Measurements from ENCODE around the gene DUS1L. TPM values are rescaled to one million over a fixed set of nuclear protein-coding genes. Genes with fewer than 3 reads are reported as not detected.

DUS1L gene
- polyA plus RNA-seq, 1 experiment, result 21.4 TPM

- CTCF ChIA-PET, result interaction anchor here (0.5 kb wide), 1 partner anchor 92 kb away, joined by 5 read pairs; no protein-coding TSS in a partner anchor
- Histone ChIP-seq H3K27me3 (ENCODE audit: control insufficient read depth, insufficient read depth, low read length) (no peaks in the 10 kb centered on the region), H3K27ac (ENCODE audit: low read depth, low read length) (no peak overlapping the region), H3K4me3 (ENCODE audit: low read depth, low read length) (peak overlapping the region; percentile 57), H3K9me3 (ENCODE audit: control insufficient read depth, insufficient read depth, low read length) (no peaks in the 10 kb centered on the region; the same call in 1 of the 2 replicates)
- no peak for TF ChIP-seq CTCF (IDR thresholded peaks at IDR 0.05; ENCODE audit: low read depth, low read length)
- no peak for DNase-seq (ENCODE audit: low read depth, low spot score)
- POLR2A ChIA-PET, result interaction anchor here (1.1 kb wide), 1 partner anchor 49 kb away, joined by 3 read pairs; no protein-coding TSS in a partner anchor
Observed at GRCh38 chr17:82031885-82032627, 33.5 kb downstream of the DUS1L start.

DNA sequence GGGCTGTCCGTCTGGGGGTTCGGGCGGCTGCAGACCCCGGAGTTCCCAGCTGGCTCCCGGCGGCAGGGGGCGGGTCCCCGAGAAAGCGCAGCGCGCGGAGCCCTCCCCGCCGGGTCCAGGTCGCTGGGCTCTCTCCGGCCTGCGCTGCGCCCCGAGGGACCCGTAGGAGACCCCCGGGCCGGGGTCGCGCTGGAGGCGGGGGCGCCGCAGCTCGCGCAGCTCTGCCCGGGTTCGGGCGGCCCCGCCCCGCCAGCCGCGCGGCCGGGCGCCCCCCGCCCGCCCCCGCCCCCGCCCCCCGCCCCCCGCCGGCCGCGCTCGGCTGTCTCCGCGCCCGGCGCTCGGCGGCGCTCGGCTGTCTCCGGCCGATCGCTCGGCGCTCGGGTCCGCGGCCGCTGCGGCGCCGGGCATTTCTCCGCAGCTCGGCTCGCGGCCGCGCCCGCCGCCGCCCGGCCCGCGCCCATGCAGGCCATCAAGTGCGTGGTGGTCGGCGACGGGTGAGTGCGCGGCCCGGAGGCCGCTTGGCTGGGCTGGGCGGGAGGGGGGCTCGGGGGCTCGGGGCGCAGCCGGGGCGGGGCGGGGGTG, 34.2 kb downstream of the DUS1L start, which contains the start of gene RAC3:
TSS of gene RAC3 (plus strand) at position 376 of the 582 bp plus-strand sequence. CDS start at position 460, 84 bp downstream.
- CTCF ChIA-PET, result interaction anchor here (1.5 to 1.9 kb wide), 2 partner anchors 12 to 124 kb away, joined by 4 to 21 read pairs; no protein-coding TSS in a partner anchor
- POLR2A ChIA-PET, result interaction anchor here (1.1 kb wide), 1 partner anchor 50 kb away, joined by 3 read pairs; no protein-coding TSS in a partner anchor
- Histone ChIP-seq H3K9me3 (ENCODE audit: control insufficient read depth, insufficient read depth, low read length) (no peaks in the 10 kb centered on the region; the same call in 1 of the 2 replicates), H3K27ac (ENCODE audit: low read depth, low read length) (peak within 1 kb of the TSS; percentile 52), H3K4me3 (ENCODE audit: low read depth, low read length) (peak within 1 kb of the TSS; percentile 57), H3K27me3 (ENCODE audit: control insufficient read depth, insufficient read depth, low read length) (no peaks in the 10 kb centered on the region)
- no peak for DNase-seq (ENCODE audit: low read depth, low spot score)
- TF ChIP-seq CTCF (IDR thresholded peaks at IDR 0.05; ENCODE audit: low read depth, low read length), result no peak

DNA sequence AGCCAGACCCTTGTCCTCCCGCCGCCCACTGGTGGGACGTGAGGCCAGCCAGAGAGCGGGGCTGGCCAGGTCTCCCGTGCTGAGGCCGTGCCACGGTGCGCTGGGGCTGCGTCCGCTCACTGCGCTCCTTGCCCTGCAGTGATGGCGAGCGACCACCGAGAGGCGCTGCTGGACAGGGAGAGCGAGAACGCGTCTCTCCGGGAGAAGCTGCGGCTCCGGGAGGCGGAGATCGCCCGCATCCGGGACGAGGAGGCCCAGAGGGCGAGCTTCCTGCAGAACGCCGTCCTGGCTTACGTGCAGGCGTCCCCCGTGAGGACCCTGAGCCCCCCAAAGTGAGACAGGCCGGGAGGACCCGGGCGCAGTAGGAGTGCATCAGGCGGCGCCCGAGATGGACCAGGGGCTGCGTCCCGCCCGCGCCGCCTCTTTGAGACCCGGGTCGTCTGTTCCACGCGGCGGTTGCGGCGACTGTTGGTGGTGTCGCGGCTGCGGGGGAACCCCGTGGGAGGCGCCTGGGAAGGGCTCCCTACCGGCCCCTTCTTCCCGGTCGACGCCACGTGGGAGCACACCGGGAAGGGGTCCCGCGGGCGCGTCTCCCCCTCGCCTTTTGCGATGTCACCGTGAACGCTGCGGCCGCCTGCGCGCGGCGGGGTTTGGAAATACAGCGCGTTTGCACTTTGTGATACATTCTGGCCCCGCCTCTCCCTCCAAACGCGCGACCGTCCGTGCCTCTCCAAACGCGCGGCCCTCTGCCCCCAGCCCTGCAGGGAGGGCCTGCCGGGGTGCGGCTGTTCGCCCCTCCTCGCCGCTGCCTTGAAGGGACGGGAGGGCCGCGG, 34.9 kb downstream of the DUS1L start:
- peak overlapping the region; percentile 56 for H3K4me3 ChIP-seq (ENCODE audit: low read depth, low read length)
- ChIA-PET CTCF (interaction anchor here (0.5 to 1.9 kb wide), 16 partner anchors 8 to 227 kb away, joined by 3 to 21 read pairs (median 4); no protein-coding TSS in a partner anchor), POLR2A (interaction anchor here (0.7 kb wide), 1 partner anchor 67 kb away, joined by 3 read pairs; the partner anchor contains the start of gene FASN)
- no peaks in the 10 kb centered on the region for H3K27me3 ChIP-seq (ENCODE audit: control insufficient read depth, insufficient read depth, low read length)
- H3K27ac ChIP-seq (ENCODE audit: low read depth, low read length), result peak overlapping the region; percentile 52
- peak; percentile 51 for DNase-seq (ENCODE audit: low read depth, low spot score)
- no peaks in the 10 kb centered on the region; the same call in 1 of the 2 replicates for H3K9me3 ChIP-seq (ENCODE audit: control insufficient read depth, insufficient read depth, low read length)
- peak; percentile 58 for TF ChIP-seq CTCF (IDR thresholded peaks at IDR 0.05; ENCODE audit: low read depth, low read length)

DNA sequence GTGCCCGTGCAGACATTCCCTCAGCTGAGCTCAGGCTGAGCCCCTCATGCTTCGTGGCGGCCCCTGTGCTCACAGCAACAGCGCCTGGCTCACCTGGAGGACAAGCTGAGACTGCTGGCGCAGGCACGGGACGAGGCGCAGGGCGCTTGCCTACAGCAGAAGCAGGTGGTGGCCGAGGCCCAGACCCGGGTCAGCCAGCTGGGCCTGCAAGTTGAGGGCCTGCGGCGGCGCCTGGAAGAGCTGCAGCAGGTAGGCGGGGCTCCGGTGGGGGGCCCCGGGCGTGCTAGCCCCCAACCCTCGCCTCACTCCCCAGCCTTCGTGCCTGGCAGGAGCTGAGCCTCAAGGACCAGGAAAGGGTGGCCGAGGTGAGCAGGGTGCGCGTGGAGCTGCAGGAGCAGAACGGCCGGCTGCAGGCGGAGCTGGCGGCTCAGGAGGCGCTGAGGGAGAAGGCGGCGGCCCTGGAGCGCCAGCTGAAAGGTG, 35.6 kb downstream of the DUS1L start:
- CTCF ChIA-PET, result interaction anchor here (0.5 to 1.9 kb wide), 14 partner anchors 9 to 207 kb away, joined by 3 to 21 read pairs (median 4); no protein-coding TSS in a partner anchor
- H3K27me3 ChIP-seq (ENCODE audit: control insufficient read depth, insufficient read depth, low read length), result no peaks in the 10 kb centered on the region
- no peak for TF ChIP-seq CTCF (IDR thresholded peaks at IDR 0.05; ENCODE audit: low read depth, low read length)
- no peak overlapping the region for H3K27ac ChIP-seq (ENCODE audit: low read depth, low read length)
- H3K4me3 ChIP-seq (ENCODE audit: low read depth, low read length), result no peak overlapping the region
- POLR2A ChIA-PET, result interaction anchor here (0.7 kb wide), 1 partner anchor 68 kb away, joined by 3 read pairs; the partner anchor contains the start of gene FASN
- DNase-seq (ENCODE audit: low read depth, low spot score), result no peak
- no peaks in the 10 kb centered on the region; the same call in 1 of the 2 replicates for H3K9me3 ChIP-seq (ENCODE audit: control insufficient read depth, insufficient read depth, low read length)
